GM19452 (cell line): ENCODE data around the gene UGT1A1.

Experiments
- ATAC-seq: cut with Tn5 transposase; IDR thresholded peaks from one replicate; pipeline ENCODE4 v1.9.1; 2021; ENCODE audit not compliant: unreplicated experiment

UGT1A1 gene

GRCh38 chr2:233814056-233814835 is 54.2 kb downstream of the UGT1A1 start:
- ATAC-seq: no peak

- ATAC-seq: no peak
Measured at GRCh38 chr2:233815861-233816260, 55.8 kb downstream of the UGT1A1 start.

GRCh38 chr2:233816334-233816733 is 56.3 kb downstream of the UGT1A1 start:
- no peak for ATAC-seq

GRCh38 chr2:233816771-233817170 is 56.7 kb downstream of the UGT1A1 start:
- ATAC-seq: no peak

GRCh38 chr2:233817361-233817911 is 57.4 kb downstream of the UGT1A1 start:
- ATAC-seq: no peak

- ATAC-seq: no peak
Measured at GRCh38 chr2:233817995-233818638, 58.0 kb downstream of the UGT1A1 start.

- no peak for ATAC-seq
Measured at GRCh38 chr2:233818639-233819621, 58.9 kb downstream of the UGT1A1 start.

- no peak for ATAC-seq
Measured at GRCh38 chr2:233819884-233820773, 60.1 kb downstream of the UGT1A1 start.

- no peak for ATAC-seq
Measured at GRCh38 chr2:233820774-233821105, 60.7 kb downstream of the UGT1A1 start.

GRCh38 chr2:233821196-233821595 is 61.1 kb downstream of the UGT1A1 start:
- ATAC-seq: no peak

- ATAC-seq: no peak
Measured at GRCh38 chr2:233821709-233822100, 61.6 kb downstream of the UGT1A1 start.

GRCh38 chr2:233822101-233822771 is 62.2 kb downstream of the UGT1A1 start:
- ATAC-seq: no peak
